Motor neuron (in vitro differentiated cells): ENCODE data around the gene CTNND2. TPM values are rescaled to one million over a fixed set of nuclear protein-coding genes. Genes with fewer than 3 reads are reported as not detected.

Experiments used
- ATAC-seq, 8 experiments: fragments of 200-7000 bp; cut with Tn5 transposase; replicated peaks in 6 of 8; 2 replicates each; pipeline ENCODE4 v1.8.0; 2021; ENCODE audit warnings: mild to moderate bottlenecking in 8 of 8, moderate library complexity in 8 of 8
- H3K27ac ChIP-seq, 2 donors: fragments of 250-450 bp; sonication (Bioruptor Pico); 2 replicates each; pipeline ENCODE4 v1.9.0; 2021; ENCODE audit warnings: antibody characterized with exemption in 2 of 2, mild to moderate bottlenecking in 2 of 2, moderate library complexity in 1 of 2
- H3K4me1 ChIP-seq, 2 donors: fragments of 250-450 bp; sonication (Bioruptor Pico); replicated peaks in 1 of 2; 2 replicates each; pipeline ENCODE4 v1.6.1; 2021; ENCODE audit warnings: antibody characterized with exemption in 2 of 2, mild to moderate bottlenecking in 2 of 2, moderate library complexity in 1 of 2
- H3K4me3 ChIP-seq, 5 donors: fragments of 250-450 bp; sonication (Bioruptor Pico); 2 replicates each; pipeline ENCODE4 v1.9.0; 2021; ENCODE audit warnings: antibody characterized with exemption in 5 of 5, mild to moderate bottlenecking in 5 of 5, moderate library complexity in 4 of 5
- WGBS, 10 experiments: fragments of 450-650 bp; shearing (Covaris generic); methylation state at CpG; one replicate each; pipeline ENCODE4 v1.0.0; 2022; 5-methylcytosine and 5-hydroxymethylcytosine counted together
- in situ Hi-C, 9 experiments: fragments of 400-800 bp; cut with MboI; loops; one replicate each; pipeline ENCODE4 v1.15.0; 2021; ENCODE audit warnings: low sequenced_read_pairs in 9 of 9, low pct_unique_long_range_greater_than_20kb in 2 of 9; ENCODE audit not compliant: unreplicated experiment in 9 of 9
- total RNA-seq, 8 experiments: library from RNA; unstranded; fragments of 300-600 nt; gene quantifications; 2 replicates each; pipeline versions ENCODE4 v1.2.3 to v1.2.4, GENCODE V29; 2022

The CTNND2 gene
- total RNA-seq, 8 experiments from 2014 or later: 0.51 to 49.9 (median 40.1) TPM

GRCh38 chr5:11289208-11289607 lies 615.0 kb downstream of the CTNND2 start:
- Histone ChIP-seq H3K4me3 (no peak overlapping the region), H3K4me1 (peaks cover 0 to 2% of the 10 kb centered on the region in 2 donors), H3K27ac (no peak overlapping the region)
- peak in 2 of 8 experiments; percentile 36 to 39 for ATAC-seq
- in situ Hi-C loops: no loop called here
- 17 to 100% (median 83%) methylated on average over 1 to 4 of the region's 4 CpGs; no CpG with 5 or more reads in 1 of the 10 experiments for WGBS, 10 experiments

- no peak for ATAC-seq
- in situ Hi-C loops: no loop called here
- no peak overlapping the region for H3K4me3 ChIP-seq
These were observed 622.4 kb downstream of the CTNND2 start for GRCh38 chr5:11281842-11282241.

GRCh38 chr5:11277323-11277722 lies 626.9 kb downstream of the CTNND2 start:
- peaks cover 11 to 12% of the 10 kb centered on the region in 2 donors for H3K4me1 ChIP-seq
- no peak for ATAC-seq
- no peak overlapping the region for H3K27ac ChIP-seq
- in situ Hi-C loops: no loop called here
- WGBS, 10 experiments: 9 to 100% (median 80%) methylated on average over 1 to 4 of the region's 4 CpGs; no CpG with 5 or more reads in 3 of the 10 experiments
- H3K4me3 ChIP-seq: no peak overlapping the region

More at GRCh38 chr5:11281842-11282241, 622.4 kb downstream of the CTNND2 start:
- 28 to 100% (median 74%) methylated on average over 1 to 5 of the region's 5 CpGs; no CpG with 5 or more reads in 2 of the 10 experiments for WGBS, 10 experiments
- H3K27ac ChIP-seq: no peak overlapping the region
- no peaks in the 10 kb centered on the region for H3K4me1 ChIP-seq

GRCh38 chr5:11273180-11273903 lies 630.9 kb downstream of the CTNND2 start:
- no peak overlapping the region for H3K4me3 ChIP-seq
- no peak overlapping the region for H3K27ac ChIP-seq
- in situ Hi-C loops: no loop called here
- peak; percentile 47 to 97 (median 82) for ATAC-seq
- H3K4me1 ChIP-seq: peaks cover 11 to 12% of the 10 kb centered on the region in 2 donors
- WGBS, 10 experiments: 15 to 100% (median 73%) methylated on average over 2 to 10 of the region's 11 CpGs; no CpG with 5 or more reads in 1 of the 10 experiments

GRCh38 chr5:11269515-11269914 lies 634.7 kb downstream of the CTNND2 start:
- no peak overlapping the region for H3K4me3 ChIP-seq
- no peak overlapping the region for H3K27ac ChIP-seq
- no peak for ATAC-seq
- peaks cover 11 to 12% of the 10 kb centered on the region in 2 donors for H3K4me1 ChIP-seq
- WGBS, 10 experiments: 0 to 96% (median 75%) methylated on average over 1 to 3 of the region's 3 CpGs; no CpG with 5 or more reads in 1 of the 10 experiments
- in situ Hi-C loops: no loop called here

GRCh38 chr5:11268891-11269290 lies 635.4 kb downstream of the CTNND2 start:
- 0 to 97% (median 83%) methylated on average over 1 to 6 of the region's 6 CpGs for WGBS, 10 experiments
- no peak overlapping the region for H3K27ac ChIP-seq
- in situ Hi-C loops: no loop called here
- ATAC-seq: no peak
- peaks cover 7 to 9% of the 10 kb centered on the region in 2 donors for H3K4me1 ChIP-seq
- H3K4me3 ChIP-seq: no peak overlapping the region

GRCh38 chr5:11266331-11266730 lies 637.9 kb downstream of the CTNND2 start:
- WGBS, 10 experiments: 30 to 100% (median 67%) methylated on average over 1 to 2 of the region's 2 CpGs; no CpG with 5 or more reads in 3 of the 10 experiments
- Histone ChIP-seq H3K4me1 (no peaks in the 10 kb centered on the region), H3K27ac (no peak overlapping the region), H3K4me3 (no peak overlapping the region)
- ATAC-seq: no peak
- in situ Hi-C loops: no loop called here

- no peak overlapping the region for H3K27ac ChIP-seq
These were observed 643.0 kb downstream of the CTNND2 start for GRCh38 chr5:11261241-11261640.

GRCh38 chr5:11258001-11258400 lies 646.2 kb downstream of the CTNND2 start:
- no peak for ATAC-seq
- in situ Hi-C loops: no loop called here
- WGBS, 10 experiments: 0 to 100% (median 72%) methylated on average over 1 to 5 of the region's 5 CpGs; no CpG with 5 or more reads in 2 of the 10 experiments
- Histone ChIP-seq H3K4me1 (peaks cover 0 to 7% of the 10 kb centered on the region in 2 donors), H3K27ac (no peak overlapping the region), H3K4me3 (no peak overlapping the region)

More at GRCh38 chr5:11261241-11261640, 643.0 kb downstream of the CTNND2 start:
- peaks cover 0 to 6% of the 10 kb centered on the region in 2 donors for H3K4me1 ChIP-seq
- 10 to 93% (median 76%) methylated on average over 1 to 6 of the region's 6 CpGs; no CpG with 5 or more reads in 4 of the 10 experiments for WGBS, 10 experiments
- no peak overlapping the region for H3K4me3 ChIP-seq
- in situ Hi-C loops: no loop called here
- ATAC-seq: no peak

GRCh38 chr5:11252523-11252922 lies 651.7 kb downstream of the CTNND2 start:
- peaks cover 0 to 13% of the 10 kb centered on the region in 2 donors for H3K4me1 ChIP-seq
- H3K4me3 ChIP-seq: no peak overlapping the region
- in situ Hi-C loops: no loop called here
- no peak overlapping the region for H3K27ac ChIP-seq
- ATAC-seq: peak in 1 of 8 experiments; percentile 23

- peak in 1 of 8 experiments; percentile 22 for ATAC-seq
These were observed 652.2 kb downstream of the CTNND2 start for GRCh38 chr5:11252075-11252474.

GRCh38 chr5:11251247-11251646 lies 653.0 kb downstream of the CTNND2 start:
- ATAC-seq: peak in 2 of 8 experiments; percentile 45 to 64
- WGBS, 10 experiments: 0 to 100% (median 80%) methylated on average over 2 to 6 of the region's 6 CpGs
- peaks cover 0 to 7% of the 10 kb centered on the region in 2 donors for H3K4me1 ChIP-seq
- in situ Hi-C loops: no loop called here
- H3K4me3 ChIP-seq: no peak overlapping the region
- no peak overlapping the region for H3K27ac ChIP-seq

More at GRCh38 chr5:11252075-11252474, 652.2 kb downstream of the CTNND2 start:
- 0 to 17% (median 0%) methylated on average over 1 of the region's 1 CpG; no CpG with 5 or more reads in 1 of the 10 experiments for WGBS, 10 experiments
- peaks cover 0 to 13% of the 10 kb centered on the region in 2 donors for H3K4me1 ChIP-seq
- in situ Hi-C loops: no loop called here
- H3K27ac ChIP-seq: no peak overlapping the region
- H3K4me3 ChIP-seq: no peak overlapping the region

GRCh38 chr5:11248966-11249365 lies 655.3 kb downstream of the CTNND2 start:
- in situ Hi-C loops: no loop called here
- H3K4me3 ChIP-seq: no peak overlapping the region
- H3K27ac ChIP-seq: no peak overlapping the region
- peaks cover 0 to 7% of the 10 kb centered on the region in 2 donors for H3K4me1 ChIP-seq
- no peak for ATAC-seq
- 4 to 100% (median 96%) methylated on average over 1 to 4 of the region's 4 CpGs; no CpG with 5 or more reads in 2 of the 10 experiments for WGBS, 10 experiments
